H9 (cell line): ENCODE measurements around the gene TDP1. TPM values are rescaled to one million over a fixed set of nuclear protein-coding genes. Genes with fewer than 3 reads are reported as not detected.

ENCODE experiments used
- DNase-seq: peaks from one replicate; pipeline ENCODE4 v3.0.0-alpha.2; 2017
- H2AFZ ChIP-seq: one replicate; pipeline ENCODE4 v1.6.1; 2013; ENCODE audit warnings: mild to moderate bottlenecking, low read length, control low read depth, moderate library complexity
- H2AK5ac ChIP-seq: 2 replicates; pipeline ENCODE4 v1.6.1; 2013; ENCODE audit warnings: low read length, control low read depth, mixed read lengths; ENCODE audit not compliant: insufficient read length
- H2BK120ac ChIP-seq: one replicate; pipeline ENCODE4 v1.6.1; 2013; ENCODE audit warnings: low read depth, mild to moderate bottlenecking, low read length, control low read depth, inconsistent platforms; ENCODE audit not compliant: poor library complexity, severe bottlenecking
- H2BK12ac ChIP-seq: 2 replicates; pipeline ENCODE4 v1.6.1; 2013; ENCODE audit warnings: low read length, control low read depth, mixed read lengths, low read depth; ENCODE audit not compliant: insufficient read length
- H2BK15ac ChIP-seq: 2 replicates; pipeline ENCODE4 v1.6.1; 2013; ENCODE audit warnings: low read depth, low read length, control low read depth
- H2BK20ac ChIP-seq: one replicate; pipeline ENCODE4 v1.6.1; 2013; ENCODE audit warnings: low read depth, mild to moderate bottlenecking, low read length, control low read depth, inconsistent platforms; ENCODE audit not compliant: poor library complexity, severe bottlenecking
- H2BK5ac ChIP-seq: 2 replicates; pipeline ENCODE4 v1.6.1; 2013; ENCODE audit warnings: low read length, control low read depth, mixed read lengths; ENCODE audit not compliant: insufficient read length
- H3K14ac ChIP-seq: 2 replicates; pipeline ENCODE4 v1.6.1; 2013; ENCODE audit warnings: low read length, control low read depth; ENCODE audit not compliant: insufficient read depth
- H3K18ac ChIP-seq: 2 replicates; pipeline ENCODE4 v1.6.1; 2013; ENCODE audit warnings: low read depth, mild to moderate bottlenecking, mixed read lengths, low read length, control low read depth; ENCODE audit not compliant: insufficient read length
- H3K23ac ChIP-seq: 2 replicates; pipeline ENCODE4 v1.6.1; 2013; ENCODE audit warnings: low read length, control low read depth, mixed read lengths, low read depth; ENCODE audit not compliant: insufficient read length
- H3K23me2 ChIP-seq: 2 replicates; pipeline ENCODE4 v1.6.1; 2013; ENCODE audit warnings: low read depth, mild to moderate bottlenecking, mixed read lengths, low read length, control low read depth; ENCODE audit not compliant: insufficient read length, poor library complexity, severe bottlenecking
- H3K27ac ChIP-seq: 2 replicates; pipeline ENCODE4 v1.5.1; 2013; ENCODE audit warnings: low read length, control low read depth, mixed read lengths, low read depth; ENCODE audit not compliant: insufficient read length
- H3K27me3 ChIP-seq: 2 replicates; pipeline ENCODE4 v1.6.1; 2013; ENCODE audit warnings: low read length, control low read depth, inconsistent platforms; ENCODE audit not compliant: insufficient read depth
- H3K4ac ChIP-seq: 2 replicates; pipeline ENCODE4 v1.6.1; 2013; ENCODE audit warnings: low read depth, mild to moderate bottlenecking, control low read depth, inconsistent platforms, low read length, moderate library complexity
- H3K4me1 ChIP-seq: 2 replicates; pipeline ENCODE4 v1.6.1; 2013; ENCODE audit warnings: low read length, control low read depth, inconsistent platforms; ENCODE audit not compliant: insufficient read depth
- H3K4me2 ChIP-seq: 2 replicates; pipeline ENCODE4 v1.6.1; 2013; ENCODE audit warnings: low read length, control low read depth, mixed read lengths; ENCODE audit not compliant: insufficient read length, insufficient read depth
- H3K56ac ChIP-seq: 2 replicates; pipeline ENCODE4 v1.6.1; 2013; ENCODE audit warnings: low read depth, mild to moderate bottlenecking, mixed read lengths, low read length, control low read depth; ENCODE audit not compliant: insufficient read length
- H3K79me1 ChIP-seq: 2 replicates; pipeline ENCODE4 v1.6.1; 2013; ENCODE audit warnings: low read depth, mild to moderate bottlenecking, moderate library complexity, low read length, control low read depth, inconsistent platforms; ENCODE audit not compliant: insufficient read depth, poor library complexity, severe bottlenecking
- H3K79me2 ChIP-seq: 2 replicates; pipeline ENCODE4 v1.6.1; 2013; ENCODE audit warnings: low read length, control low read depth, inconsistent platforms; ENCODE audit not compliant: insufficient read depth
- H3K9ac ChIP-seq: 2 replicates; pipeline ENCODE4 v1.6.1; 2013; ENCODE audit warnings: low read length, control low read depth, mixed read lengths; ENCODE audit not compliant: insufficient read length; ENCODE audit errors: extremely low read depth
- H3K9me3 ChIP-seq: one replicate; pipeline ENCODE4 v1.6.1; 2013; ENCODE audit warnings: low read depth, low read length, inconsistent platforms; ENCODE audit not compliant: control insufficient read depth
- H3T11ph ChIP-seq: one replicate; pipeline ENCODE4 v1.6.1; 2013; ENCODE audit warnings: mild to moderate bottlenecking, low read length, control low read depth, inconsistent platforms
- H4K20me1 ChIP-seq: one replicate; pipeline ENCODE4 v1.6.1; 2013; ENCODE audit not compliant: control insufficient read depth, insufficient read length, insufficient read depth
- H4K5ac ChIP-seq: 2 replicates; pipeline ENCODE4 v1.6.1; 2013; ENCODE audit warnings: low read depth, mild to moderate bottlenecking, mixed read lengths, low read length, control low read depth; ENCODE audit not compliant: insufficient read length
- H4K8ac ChIP-seq: replicated peaks from 2 replicates; pipeline ENCODE4 v1.6.1; 2013; ENCODE audit warnings: low read length, control low read depth, mixed read lengths, low read depth; ENCODE audit not compliant: insufficient read length
- H4K91ac ChIP-seq: 2 replicates; pipeline ENCODE4 v1.6.1; 2013; ENCODE audit warnings: low read depth, mild to moderate bottlenecking, moderate library complexity, mixed read lengths, low read length, control low read depth; ENCODE audit not compliant: insufficient read length
- H3K27ac Mint-ChIP-seq, 3 experiments: 2 replicates in 2 of 3; 3 replicates in 1 of 3; pipeline ENCODE4 v1.8.0; 2020 to 2021; ENCODE audit warnings: mixed read lengths in 3 of 3, mild to moderate bottlenecking in 1 of 3, moderate library complexity in 1 of 3
- H3K27me3 Mint-ChIP-seq: 2 replicates; pipeline ENCODE4 v1.8.0; 2021; ENCODE audit warnings: low read depth, mild to moderate bottlenecking, moderate library complexity, mixed read lengths
- H3K36me3 Mint-ChIP-seq, 3 experiments: 2 replicates in 2 of 3; 3 replicates in 1 of 3; pipeline ENCODE4 v1.8.0; 2020 to 2021; ENCODE audit warnings: low read depth in 3 of 3, mixed read lengths in 3 of 3; ENCODE audit not compliant: insufficient read depth in 1 of 3
- H3K4me1 Mint-ChIP-seq, 2 experiments: 2 replicates each; pipeline ENCODE4 v1.8.0; 2020; ENCODE audit warnings: mixed read lengths in 2 of 2
- H3K4me3 Mint-ChIP-seq, 2 experiments: 2 replicates in 1 of 2; 3 replicates in 1 of 2; pipeline ENCODE4 v1.8.0; 2020 to 2021; ENCODE audit warnings: mild to moderate bottlenecking in 2 of 2, mixed read lengths in 2 of 2, moderate library complexity in 1 of 2
- H3K9me3 Mint-ChIP-seq, 2 experiments: 2 replicates in 1 of 2; 3 replicates in 1 of 2; pipeline ENCODE4 v1.8.0; 2020; ENCODE audit warnings: mild to moderate bottlenecking in 2 of 2, mixed read lengths in 2 of 2, moderate library complexity in 1 of 2
- WGBS: extraction: QIAGEN DNeasy Blood & Tissue Kit; methylation state at CpG from one replicate; pipeline ENCODE4 v1.1.7; 2013; ENCODE audit warnings: missing lambda C conversion rate, low lambda C conversion rate, mixed read lengths; ENCODE audit not compliant: insufficient read length; ENCODE audit errors: extremely low coverage; 5-methylcytosine and 5-hydroxymethylcytosine counted together
- total RNA-seq: library from RNA; stranded (reverse); gene quantifications from 2 replicates; pipeline ENCODE4 v1.2.1, GENCODE V29; 2021
- TF ChIP-seq, protein P1 (sequence below): fragments of 200-600 bp; sonication (generic); conservative IDR thresholded peaks from 3 replicates; pipeline ENCODE4 v1.8.0; 2021; ENCODE audit warnings: antibody characterized with exemption, mild to moderate bottlenecking

Gene TDP1
- total RNA-seq, 1 experiment from 2014 or later: 53.4 TPM

DNA sequence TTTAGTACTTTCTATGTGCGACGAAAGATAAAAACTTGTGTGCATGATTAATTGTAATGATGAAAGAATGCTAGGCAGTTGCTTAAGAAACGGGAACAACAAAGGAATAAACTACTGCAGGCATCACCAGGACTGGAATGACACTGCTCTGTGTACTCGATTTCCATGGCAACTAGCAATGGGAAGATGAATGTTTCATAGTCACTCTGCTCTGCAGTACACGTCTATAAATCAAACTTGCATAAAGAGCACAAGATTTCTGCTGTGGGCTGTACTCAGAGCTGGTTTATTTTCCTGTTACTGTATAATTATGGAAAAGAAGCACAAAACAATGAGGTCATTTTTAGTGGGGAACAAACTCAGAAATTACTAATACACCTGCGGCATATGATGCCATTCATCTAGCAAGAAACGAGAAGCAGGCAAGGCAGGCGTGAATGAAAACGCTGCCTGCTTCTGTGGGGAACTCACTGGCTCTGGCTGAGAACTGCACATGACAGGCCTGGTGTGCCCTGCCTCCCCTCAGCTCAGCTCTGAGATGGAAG, 43.0 kb upstream of the TDP1 start:
- Mint-ChIP-seq H3K4me3 (no peak overlapping the region), H3K4me1 (peaks cover 42 to 46% of the 10 kb centered on the region in 2 experiments), H3K27me3 (peaks cover 5% of the 10 kb centered on the region), H3K27ac (peak overlapping the region in 1 of 3 experiments; percentile 57; a peak in 1 of 7 replicates), H3K36me3 (peaks cover 0 to 4% (median 3%) of the 10 kb centered on the region in 3 experiments; a peak in 3 of 7 replicates), H3K9me3 (no peaks in the 10 kb centered on the region)
- no peak overlapping the region for H2BK20ac ChIP-seq
- no peaks in the 10 kb centered on the region for H3K9me3 ChIP-seq
- no peaks in the 10 kb centered on the region for H3K79me1 ChIP-seq
- no peak overlapping the region for H4K91ac ChIP-seq
- H3K4ac ChIP-seq: no peak overlapping the region; the same call in 1 of the 2 replicates
- peak overlapping the region; percentile 72 for H2BK120ac ChIP-seq
- H3K27ac ChIP-seq: no peak overlapping the region
- H3K23ac ChIP-seq: no peak overlapping the region
- no peak overlapping the region for H4K5ac ChIP-seq
- no peaks in the 10 kb centered on the region for H3K27me3 ChIP-seq
- WGBS: no CpG with 5 or more reads among the region's 9 CpGs
- DNase-seq: no peak
- H3K23me2 ChIP-seq: no peaks in the 10 kb centered on the region
- no peak overlapping the region for H3K9ac ChIP-seq
- H4K8ac ChIP-seq: no peak overlapping the region
- H2AFZ ChIP-seq: no peak overlapping the region
- H3T11ph ChIP-seq: peak overlapping the region; percentile 5
- peak overlapping the region; percentile 87 for H3K18ac ChIP-seq
- peak overlapping the region; percentile 28 for H2BK12ac ChIP-seq
- no peak overlapping the region for H2BK5ac ChIP-seq
- H3K4me1 ChIP-seq: peaks cover 6% of the 10 kb centered on the region; the same call in 1 of the 2 replicates
- H3K4me2 ChIP-seq: no peak overlapping the region
- no peaks in the 10 kb centered on the region for H4K20me1 ChIP-seq
- H2BK15ac ChIP-seq: no peak overlapping the region
- TF ChIP-seq, protein P1, sequence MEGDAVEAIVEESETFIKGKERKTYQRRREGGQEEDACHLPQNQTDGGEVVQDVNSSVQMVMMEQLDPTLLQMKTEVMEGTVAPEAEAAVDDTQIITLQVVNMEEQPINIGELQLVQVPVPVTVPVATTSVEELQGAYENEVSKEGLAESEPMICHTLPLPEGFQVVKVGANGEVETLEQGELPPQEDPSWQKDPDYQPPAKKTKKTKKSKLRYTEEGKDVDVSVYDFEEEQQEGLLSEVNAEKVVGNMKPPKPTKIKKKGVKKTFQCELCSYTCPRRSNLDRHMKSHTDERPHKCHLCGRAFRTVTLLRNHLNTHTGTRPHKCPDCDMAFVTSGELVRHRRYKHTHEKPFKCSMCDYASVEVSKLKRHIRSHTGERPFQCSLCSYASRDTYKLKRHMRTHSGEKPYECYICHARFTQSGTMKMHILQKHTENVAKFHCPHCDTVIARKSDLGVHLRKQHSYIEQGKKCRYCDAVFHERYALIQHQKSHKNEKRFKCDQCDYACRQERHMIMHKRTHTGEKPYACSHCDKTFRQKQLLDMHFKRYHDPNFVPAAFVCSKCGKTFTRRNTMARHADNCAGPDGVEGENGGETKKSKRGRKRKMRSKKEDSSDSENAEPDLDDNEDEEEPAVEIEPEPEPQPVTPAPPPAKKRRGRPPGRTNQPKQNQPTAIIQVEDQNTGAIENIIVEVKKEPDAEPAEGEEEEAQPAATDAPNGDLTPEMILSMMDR: no peak
- no peak overlapping the region for H2AK5ac ChIP-seq
- H3K79me2 ChIP-seq: no peaks in the 10 kb centered on the region
- no peak overlapping the region for H3K14ac ChIP-seq
- H3K56ac ChIP-seq: no peak overlapping the region
